Measurements from ENCODE around the gene LYPD6B. TPM values are rescaled to one million over a fixed set of nuclear protein-coding genes. Genes with fewer than 3 reads are reported as not detected.

LYPD6B gene
- total and polyA plus RNA-seq, 2 donors (not counting 3 experiments of a cell fraction or from before 2014, with no cell fraction given), result not detected

DNA sequence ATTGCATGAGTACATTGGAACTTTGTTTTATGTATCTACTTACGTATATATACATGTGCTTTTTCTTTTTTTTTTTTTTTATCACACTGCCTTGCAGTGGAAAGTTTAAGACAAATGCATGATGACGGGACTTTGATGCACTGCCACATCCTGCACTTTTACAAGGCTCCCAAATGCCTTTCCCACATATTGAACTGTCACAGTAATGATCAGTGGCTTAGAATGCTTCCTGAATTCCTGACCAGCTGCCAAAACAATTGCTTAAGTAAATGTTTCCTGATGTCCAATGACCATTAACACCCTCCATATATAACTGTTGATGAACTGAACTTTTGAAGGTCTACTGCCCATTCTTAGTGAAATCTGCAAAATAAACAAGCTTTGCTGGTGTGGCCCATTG lies 60.2 kb downstream of the LYPD6B start:
- Histone ChIP-seq H3K36me3 (ENCODE audit: control insufficient read depth in 2 of 2, extremely low read depth in 1 of 2, insufficient read depth in 2 of 2, low read length in 2 of 2) (no peaks in the 10 kb centered on the region), H3K9ac (replicated peaks; ENCODE audit: extremely low read depth, insufficient read depth, low read length) (no peak overlapping the region), H3K4me1 (ENCODE audit: control insufficient read depth, extremely low read depth, insufficient read depth, low read length) (no peaks in the 10 kb centered on the region), H3K4me3 (replicated peaks in 1 of 3; ENCODE audit: insufficient read depth in 1 of 3, low read depth in 1 of 3, low read length in 3 of 3) (no peak overlapping the region), H3K9me1 (replicated peaks; ENCODE audit: control insufficient read depth, extremely low read depth, insufficient read depth, low read length) (no peaks in the 10 kb centered on the region), H3K79me2 (ENCODE audit: control insufficient read depth, insufficient read depth, low read length) (no peaks in the 10 kb centered on the region), H2AFZ (ENCODE audit: low read depth, low read length) (no peak overlapping the region), H3K27ac (ENCODE audit: insufficient read depth, low read depth, low read length) (no peak overlapping the region), H4K20me1 (replicated peaks; ENCODE audit: control insufficient read depth, extremely low read depth, insufficient read depth, low read length) (no peaks in the 10 kb centered on the region), H3K27me3 (ENCODE audit: control insufficient read depth in 2 of 2, insufficient read depth in 2 of 2, low read length in 2 of 2) (no peaks in the 10 kb centered on the region), H3K4me2 (ENCODE audit: insufficient read depth, low read length) (no peak overlapping the region), H3K9me3 (replicated peaks; ENCODE audit: control insufficient read depth, insufficient read depth, low read length) (no peaks in the 10 kb centered on the region)
- BruUV-seq (replicated peaks), result no TSS peak
- TF ChIP-seq CTCF (IDR thresholded peaks at IDR 0.05; ENCODE audit: extremely low read depth in 1 of 2, insufficient read depth in 1 of 2, low read depth in 1 of 2, low read length in 2 of 2) (no peak), FOS (IDR thresholded peaks at IDR 0.05; ENCODE audit: borderline replicate concordance, insufficient read depth, low read length) (no peak), MYC (IDR thresholded peaks at IDR 0.05; ENCODE audit: low read depth, low read length) (no peak), JUN (IDR thresholded peaks at IDR 0.05; ENCODE audit: borderline replicate concordance, insufficient read depth, insufficient read length, low read depth) (no peak), POLR2A (IDR thresholded peaks at IDR 0.05; ENCODE audit: low read depth, low read length) (no peak), EZH2 (IDR thresholded peaks at IDR 0.05; ENCODE audit: borderline replicate concordance, low read depth, low read length, severe bottlenecking) (no peak), GATA2 (IDR thresholded peaks at IDR 0.05; ENCODE audit: insufficient read depth, insufficient read length, low read depth, low read length) (no peak), POLR2AphosphoS5 (IDR thresholded peaks at IDR 0.05; ENCODE audit: insufficient read depth, low read depth, low read length) (no peak)
- TF ChIP-seq, protein P1, sequence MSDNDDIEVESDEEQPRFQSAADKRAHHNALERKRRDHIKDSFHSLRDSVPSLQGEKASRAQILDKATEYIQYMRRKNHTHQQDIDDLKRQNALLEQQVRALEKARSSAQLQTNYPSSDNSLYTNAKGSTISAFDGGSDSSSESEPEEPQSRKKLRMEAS (IDR thresholded peaks at IDR 0.05; ENCODE audit: insufficient read depth, insufficient read length), result no peak
- ChIA-PET POLR2A (no interaction called here), CTCF (interaction anchor here (0.6 kb wide), 1 partner anchor 1933 kb away, joined by 4 read pairs; no protein-coding TSS in a partner anchor)
- dilution Hi-C loops (cut with MboI; ENCODE audit: extremely low pct_ligation_motif_present, low sequenced_read_pairs) (no loop called here), intact Hi-C loops (cut with micrococcal nuclease) (no loop called here)
- peak; percentile 19 for DNase-seq (ENCODE audit: low read depth, low spot score)
- FAIRE-seq, result no peak

Data from endothelial cell of umbilical vein (primary cell).